ENCODE measurements around the gene TARS3.

The TARS3 gene

GRCh38 chr15:101625980-101626379 is 98.3 kb downstream of the TARS3 start:
- TF ChIP-seq CTCF (IDR thresholded peaks at IDR 0.05) = no peak
- peaks cover 47% of the 10 kb centered on the region for H3K9me3 Mint-ChIP-seq

GRCh38 chr15:101625184-101625583 is 99.1 kb downstream of the TARS3 start:
- Mint-ChIP-seq H3K27me3 (ENCODE audit: low read depth, poor library complexity) (no peaks in the 10 kb centered on the region), H3K4me1 (peaks cover 27% of the 10 kb centered on the region), H3K36me3 (ENCODE audit: low read depth) (peaks cover 45% of the 10 kb centered on the region), H3K4me3 (no peak overlapping the region), H3K27ac (no peak overlapping the region), H3K9me3 (peaks cover 47% of the 10 kb centered on the region)
- no peak for TF ChIP-seq CTCF (IDR thresholded peaks at IDR 0.05)
- DNase-seq = no peak

More at GRCh38 chr15:101625980-101626379, 98.3 kb downstream of the TARS3 start:
- DNase-seq = no peak
- H3K27ac Mint-ChIP-seq = no peak overlapping the region
- no peak overlapping the region for H3K4me3 Mint-ChIP-seq
- H3K36me3 Mint-ChIP-seq (ENCODE audit: low read depth) = peaks cover 45% of the 10 kb centered on the region
- H3K4me1 Mint-ChIP-seq = peaks cover 19% of the 10 kb centered on the region
- no peaks in the 10 kb centered on the region for H3K27me3 Mint-ChIP-seq (ENCODE audit: low read depth, poor library complexity)

GRCh38 chr15:101623367-101624304 is 100.6 kb downstream of the TARS3 start:
- no peak for DNase-seq
- H3K4me1 Mint-ChIP-seq = peaks cover 37% of the 10 kb centered on the region
- no peak overlapping the region for H3K4me3 Mint-ChIP-seq
- H3K9me3 Mint-ChIP-seq = peaks cover 47% of the 10 kb centered on the region
- H3K27me3 Mint-ChIP-seq (ENCODE audit: low read depth, poor library complexity) = no peaks in the 10 kb centered on the region
- H3K27ac Mint-ChIP-seq = no peak overlapping the region
- peaks cover 45% of the 10 kb centered on the region for H3K36me3 Mint-ChIP-seq (ENCODE audit: low read depth)
- no peak for TF ChIP-seq CTCF (IDR thresholded peaks at IDR 0.05)

- H3K36me3 Mint-ChIP-seq (ENCODE audit: low read depth) = peaks cover 45% of the 10 kb centered on the region
- H3K4me1 Mint-ChIP-seq = peaks cover 53% of the 10 kb centered on the region
- no peak for TF ChIP-seq CTCF (IDR thresholded peaks at IDR 0.05)
- DNase-seq = no peak
- H3K4me3 Mint-ChIP-seq = no peak overlapping the region
- peaks cover 47% of the 10 kb centered on the region for H3K9me3 Mint-ChIP-seq
- peaks cover 6% of the 10 kb centered on the region for H3K27me3 Mint-ChIP-seq (ENCODE audit: low read depth, poor library complexity)
- H3K27ac Mint-ChIP-seq = no peak overlapping the region
These were observed 102.3 kb downstream of the TARS3 start for GRCh38 chr15:101621961-101622360.

- peaks cover 7% of the 10 kb centered on the region for H3K27me3 Mint-ChIP-seq (ENCODE audit: low read depth, poor library complexity)
- H3K36me3 Mint-ChIP-seq (ENCODE audit: low read depth) = peaks cover 36% of the 10 kb centered on the region
- peak overlapping the region; percentile 93 for H3K27ac Mint-ChIP-seq
- H3K9me3 Mint-ChIP-seq = peaks cover 38% of the 10 kb centered on the region
- H3K4me1 Mint-ChIP-seq = peaks cover 59% of the 10 kb centered on the region
- no peak overlapping the region for H3K4me3 Mint-ChIP-seq
- DNase-seq = no peak
- TF ChIP-seq CTCF (IDR thresholded peaks at IDR 0.05) = no peak
These were observed 103.6 kb downstream of the TARS3 start for GRCh38 chr15:101620671-101621070.

- no peak for TF ChIP-seq CTCF (IDR thresholded peaks at IDR 0.05)
- peaks cover 10% of the 10 kb centered on the region for H3K27me3 Mint-ChIP-seq (ENCODE audit: low read depth, poor library complexity)
- H3K9me3 Mint-ChIP-seq = peaks cover 29% of the 10 kb centered on the region
These were observed 104.7 kb downstream of the TARS3 start for GRCh38 chr15:101619615-101619865.

More at GRCh38 chr15:101619615-101619865, 104.7 kb downstream of the TARS3 start:
- H3K27ac Mint-ChIP-seq = peak overlapping the region; percentile 90
- peaks cover 68% of the 10 kb centered on the region for H3K4me1 Mint-ChIP-seq
- no peak for DNase-seq
- H3K36me3 Mint-ChIP-seq (ENCODE audit: low read depth) = peaks cover 25% of the 10 kb centered on the region
- no peak overlapping the region for H3K4me3 Mint-ChIP-seq
